HL-60/S4 (cell line): Measurements from ENCODE around the gene MYRIP.
"Not testable (repeated sequence)": the region's sequence is repeated elsewhere in the genome, so short reads cannot be mapped to it uniquely, and the experiment has no call there.

ENCODE experiments used
- in situ Hi-C: fragments of 300-500 bp; cut with MboI; formaldehyde crosslinking; loops from 2 replicates; pipeline ENCODE4 v1.14.3; 2022; ENCODE audit warnings: low sequenced_read_pairs

The MYRIP gene

GRCh38 chr3:40024526-40024925 is 215.1 kb downstream of the MYRIP start:
- in situ Hi-C loops: no loop called here

GRCh38 chr3:40025892-40026291 is 216.5 kb downstream of the MYRIP start:
- in situ Hi-C loops: not testable (repeated sequence)

GRCh38 chr3:40035177-40035576 is 225.8 kb downstream of the MYRIP start:
- in situ Hi-C loops: no loop called here

- in situ Hi-C loops: no loop called here
Measured at GRCh38 chr3:40037582-40037981, 228.2 kb downstream of the MYRIP start.

- in situ Hi-C loops: no loop called here
Measured at GRCh38 chr3:40042752-40043443, 233.5 kb downstream of the MYRIP start.

- in situ Hi-C loops: no loop called here
Measured at GRCh38 chr3:40043444-40043755, 234.0 kb downstream of the MYRIP start.

- in situ Hi-C loops: no loop called here
Measured at GRCh38 chr3:40044487-40044886, 235.1 kb downstream of the MYRIP start.

- in situ Hi-C loops: no loop called here
Measured at GRCh38 chr3:40045051-40045450, 235.6 kb downstream of the MYRIP start.

GRCh38 chr3:40046149-40046548 is 236.7 kb downstream of the MYRIP start:
- in situ Hi-C loops: no loop called here

GRCh38 chr3:40047406-40047805 is 238.0 kb downstream of the MYRIP start:
- in situ Hi-C loops: no loop called here

GRCh38 chr3:40053663-40054062 is 244.3 kb downstream of the MYRIP start:
- in situ Hi-C loops: no loop called here

- in situ Hi-C loops: no loop called here
Measured at GRCh38 chr3:40054568-40055222, 245.3 kb downstream of the MYRIP start.

- in situ Hi-C loops: no loop called here
Measured at GRCh38 chr3:40055361-40055760, 246.0 kb downstream of the MYRIP start.

- in situ Hi-C loops: no loop called here
Measured at GRCh38 chr3:40055956-40056355, 246.5 kb downstream of the MYRIP start.

GRCh38 chr3:40057077-40057476 is 247.7 kb downstream of the MYRIP start:
- in situ Hi-C loops: no loop called here

GRCh38 chr3:40057786-40058185 is 248.4 kb downstream of the MYRIP start:
- in situ Hi-C loops: no loop called here

- in situ Hi-C loops: no loop called here
Measured at GRCh38 chr3:40068636-40069035, 259.2 kb downstream of the MYRIP start.

GRCh38 chr3:40070816-40071215 is 261.4 kb downstream of the MYRIP start:
- in situ Hi-C loops: no loop called here

- in situ Hi-C loops: no loop called here
Measured at GRCh38 chr3:40071683-40072238, 262.4 kb downstream of the MYRIP start.

GRCh38 chr3:40073310-40074007 is 264.1 kb downstream of the MYRIP start:
- in situ Hi-C loops: no loop called here

- in situ Hi-C loops: not testable (repeated sequence)
Measured at GRCh38 chr3:40077139-40077538, 267.7 kb downstream of the MYRIP start.
